H1 (cell line): ENCODE results near the gene GID8. TPM values are rescaled to one million over a fixed set of nuclear protein-coding genes. Genes with fewer than 3 reads are reported as not detected.

Source experiments
- CTCF ChIA-PET: fragments of 300-600 bp; sonication (Branson Sonifier 250); formaldehyde crosslinking; loops from one replicate; lab custom pipeline; 2021; ENCODE audit not compliant: partially characterized antibody; lab: Charles Lee
- POLR2A ChIA-PET: fragments of 300-600 bp; sonication (Branson Sonifier 250); formaldehyde crosslinking; loops from one replicate; lab custom pipeline; 2021; ENCODE audit warnings: inconsistent platforms; ENCODE audit not compliant: partially characterized antibody; lab: Charles Lee
- DNase-seq, 2 experiments: peaks; one replicate each; pipeline versions ENCODE4 v3.0.0 to v3.0.0-alpha.2; 2010 to 2022; ENCODE audit warnings: low spot score in 2 of 2, low read depth in 1 of 2, mixed read lengths in 1 of 2
- FAIRE-seq: peaks from 2 replicates; lab custom pipeline; 2011; peaks lifted over from hg19 to GRCh38; lab: Jason Lieb, UNC
- H2AFZ ChIP-seq: 2 replicates; pipeline ENCODE4 v1.8.1; 2012; ENCODE audit warnings: low read length, inconsistent platforms
- H2AK5ac ChIP-seq: 2 replicates; pipeline ENCODE4 v1.6.1; 2013; ENCODE audit warnings: low read depth, low read length
- H2BK120ac ChIP-seq: replicated peaks from 2 replicates; pipeline ENCODE3; 2013; ENCODE audit warnings: low read depth, low read length, inconsistent platforms
- H2BK12ac ChIP-seq: 2 replicates; pipeline ENCODE4 v1.6.1; 2013; ENCODE audit warnings: low read depth, low read length
- H2BK15ac ChIP-seq: 2 replicates; pipeline ENCODE4 v1.6.1; 2013; ENCODE audit warnings: low read length
- H2BK20ac ChIP-seq: 2 replicates; pipeline ENCODE4 v1.6.1; 2013; ENCODE audit warnings: low read length
- H2BK5ac ChIP-seq: 2 replicates; pipeline ENCODE4 v1.6.1; 2013; ENCODE audit warnings: low read depth, low read length
- H3K14ac ChIP-seq: 2 replicates; pipeline ENCODE4 v1.6.1; 2013; ENCODE audit warnings: inconsistent platforms; ENCODE audit not compliant: insufficient read length
- H3K18ac ChIP-seq: 2 replicates; pipeline ENCODE4 v1.6.1; 2013; ENCODE audit warnings: low read length; ENCODE audit errors: extremely low read depth
- H3K23ac ChIP-seq: 2 replicates; pipeline ENCODE4 v1.6.1; 2013; ENCODE audit warnings: inconsistent platforms; ENCODE audit not compliant: insufficient read length
- H3K23me2 ChIP-seq: 2 replicates; pipeline ENCODE4 v1.6.1; 2013; ENCODE audit warnings: low read depth, low read length
- H3K27ac ChIP-seq: 2 replicates; pipeline ENCODE4 v1.6.1; 2011; ENCODE audit warnings: low read depth, low read length, inconsistent platforms
- H3K27me3 ChIP-seq, 4 experiments: replicated peaks in 1 of 4; 1 replicate in 1 of 4; 2 replicates in 3 of 4; pipeline versions ENCODE4 v1.6.1 to v1.8.1; 2011 to 2013; ENCODE audit warnings: low read length in 3 of 4, mild to moderate bottlenecking in 3 of 4, inconsistent platforms in 2 of 4, mixed read lengths in 2 of 4, moderate library complexity in 1 of 4; ENCODE audit not compliant: control insufficient read depth in 3 of 4, insufficient read depth in 3 of 4; ENCODE audit errors: extremely low read depth in 1 of 4
- H3K36me3 ChIP-seq, 4 experiments: 2 replicates each; pipeline versions ENCODE4 v1.6.1 to v1.8.1; 2011 to 2013; ENCODE audit warnings: mild to moderate bottlenecking in 4 of 4, low read length in 3 of 4, moderate library complexity in 2 of 4, control low read depth in 1 of 4, inconsistent platforms in 1 of 4; ENCODE audit not compliant: insufficient read depth in 4 of 4, control insufficient read depth in 2 of 4
- H3K4ac ChIP-seq: replicated peaks from 2 replicates; pipeline ENCODE3; 2013; ENCODE audit warnings: low read length, low read depth, mixed read lengths, inconsistent platforms; ENCODE audit not compliant: insufficient read length
- H3K4me1 ChIP-seq, 4 experiments: replicated peaks in 1 of 4; 1 replicate in 1 of 4; 2 replicates in 3 of 4; pipeline versions ENCODE4 v1.6.1 to v1.8.1; 2011 to 2013; ENCODE audit warnings: low read length in 3 of 4, inconsistent platforms in 2 of 4, mixed read lengths in 1 of 4; ENCODE audit not compliant: insufficient read depth in 4 of 4, control insufficient read depth in 3 of 4
- H3K4me2 ChIP-seq, 2 experiments: 2 replicates each; pipeline versions ENCODE4 v1.6.1 to v1.8.1; 2011 to 2013; ENCODE audit warnings: low read depth in 2 of 2, low read length in 2 of 2, control low read depth in 1 of 2, inconsistent platforms in 1 of 2, mild to moderate bottlenecking in 1 of 2; ENCODE audit not compliant: insufficient read depth in 1 of 2
- H3K4me3 ChIP-seq, 4 experiments: fragments of 200-600, 300-600 bp in 1 of 4; sonication (generic), shearing (Covaris generic), sonication (Bioruptor Twin) in 1 of 4; 2 replicates each; pipeline versions ENCODE4 v1.5.1 to v1.8.1; 2011 to 2016; ENCODE audit warnings: low read length in 4 of 4, low read depth in 3 of 4, control low read depth in 2 of 4, inconsistent platforms in 2 of 4, mild to moderate bottlenecking in 2 of 4, mixed read lengths in 1 of 4, moderate library complexity in 1 of 4; ENCODE audit not compliant: insufficient read depth in 2 of 4; ENCODE audit errors: extremely low read depth in 1 of 4
- H3K56ac ChIP-seq: replicated peaks from 2 replicates; pipeline ENCODE3; 2013; ENCODE audit warnings: low read depth, mild to moderate bottlenecking, mixed read lengths, low read length, inconsistent platforms; ENCODE audit not compliant: insufficient read length
- H3K79me1 ChIP-seq: 2 replicates; pipeline ENCODE4 v1.6.1; 2013; ENCODE audit warnings: low read depth, low read length, control low read depth
- H3K79me2 ChIP-seq, 2 experiments: 2 replicates each; pipeline versions ENCODE4 v1.6.1 to v1.8.1; 2012 to 2013; ENCODE audit warnings: low read length in 2 of 2, mild to moderate bottlenecking in 2 of 2, inconsistent platforms in 1 of 2; ENCODE audit not compliant: insufficient read depth in 2 of 2, control insufficient read depth in 1 of 2
- H3K9ac ChIP-seq, 4 experiments: replicated peaks in 1 of 4; 1 replicate in 1 of 4; 2 replicates in 3 of 4; pipeline versions ENCODE4 v1.6.1 to v1.8.1; 2011 to 2013; ENCODE audit warnings: low read depth in 3 of 4, low read length in 3 of 4, control low read depth in 2 of 4, mild to moderate bottlenecking in 2 of 4, moderate library complexity in 2 of 4, inconsistent platforms in 1 of 4; ENCODE audit errors: extremely low read depth in 1 of 4
- H3K9me3 ChIP-seq, 2 experiments: 2 replicates each; pipeline versions ENCODE4 v1.6.1 to v1.8.1; 2012 to 2013; ENCODE audit warnings: mild to moderate bottlenecking in 2 of 2, moderate library complexity in 2 of 2, control low read depth in 1 of 2, inconsistent platforms in 1 of 2, low read depth in 1 of 2, low read length in 1 of 2, mixed read lengths in 1 of 2; ENCODE audit not compliant: insufficient read depth in 2 of 2
- H4K20me1 ChIP-seq, 2 experiments: replicated peaks in 1 of 2; 2 replicates each; pipeline versions ENCODE3 to v1.8.1; 2011 to 2013; ENCODE audit warnings: inconsistent platforms in 2 of 2, low read length in 2 of 2, mild to moderate bottlenecking in 1 of 2; ENCODE audit not compliant: insufficient read depth in 2 of 2, control insufficient read depth in 1 of 2
- H4K5ac ChIP-seq: 2 replicates; pipeline ENCODE4 v1.6.1; 2013; ENCODE audit warnings: low read length, low read depth, mixed read lengths, inconsistent platforms; ENCODE audit not compliant: insufficient read length
- H4K8ac ChIP-seq: 2 replicates; pipeline ENCODE4 v1.8.0; 2013; ENCODE audit warnings: mild to moderate bottlenecking, moderate library complexity, low read length, inconsistent platforms; ENCODE audit not compliant: insufficient read depth; ENCODE audit errors: extremely low read depth
- H4K91ac ChIP-seq: replicated peaks from 2 replicates; pipeline ENCODE3; 2013; ENCODE audit warnings: low read length, mixed read lengths, inconsistent platforms; ENCODE audit not compliant: insufficient read length
- ATF3 ChIP-seq: IDR thresholded peaks from 2 replicates; pipeline ENCODE4 v1.6.1; 2011; ENCODE audit warnings: low read depth, mild to moderate bottlenecking, low read length; ENCODE audit not compliant: insufficient read depth
- CREB1 ChIP-seq: IDR thresholded peaks from 2 replicates; pipeline ENCODE4 v1.6.1; 2012; ENCODE audit warnings: inconsistent platforms
- E2F6 ChIP-seq: IDR thresholded peaks from 2 replicates; pipeline ENCODE4 v1.6.1; 2012; ENCODE audit warnings: inconsistent platforms
- EZH2 ChIP-seq: fragments of 200-600 bp; sonication (generic); IDR thresholded peaks from 2 replicates; pipeline ENCODE4 v1.7.1; 2012; ENCODE audit warnings: low read depth, mild to moderate bottlenecking, moderate library complexity, low read length, inconsistent platforms; ENCODE audit not compliant: severe bottlenecking
- KDM1A ChIP-seq: fragments of 200-600, 300-600 bp; sonication (generic); IDR thresholded peaks from 2 replicates; pipeline ENCODE4 v1.7.1; 2016; ENCODE audit warnings: mild to moderate bottlenecking, low read length, borderline replicate concordance
- NANOG ChIP-seq: IDR thresholded peaks from 2 replicates; pipeline ENCODE4 v1.6.1; 2011; ENCODE audit warnings: low read length, low read depth, mild to moderate bottlenecking, inconsistent platforms; ENCODE audit not compliant: insufficient read depth, poor library complexity, severe bottlenecking
- RNF2 ChIP-seq: fragments of 200-900, 300-1000 bp; sonication (generic); IDR thresholded peaks from 2 replicates; pipeline ENCODE4 v1.7.1; 2016; ENCODE audit warnings: borderline replicate concordance, low read depth, mild to moderate bottlenecking, antibody characterized with exemption, low read length; ENCODE audit not compliant: poor library complexity, severe bottlenecking; ENCODE audit errors: missing control alignments
- SAP30 ChIP-seq: fragments of 300-600 bp; sonication (generic); IDR thresholded peaks from 2 replicates; pipeline ENCODE4 v1.7.1; 2012; ENCODE audit warnings: low read length, moderate library complexity, mild to moderate bottlenecking, inconsistent platforms; ENCODE audit not compliant: insufficient read depth, insufficient replicate concordance
- SP1 ChIP-seq: IDR thresholded peaks from 2 replicates; pipeline ENCODE4 v1.6.1; 2011; ENCODE audit warnings: low read depth, low read length
- TBP ChIP-seq: IDR thresholded peaks from 2 replicates; pipeline ENCODE4 v1.6.1; 2011; ENCODE audit warnings: low read depth, low read length, improper control_type of control experiment
- WGBS, 2 experiments: shearing (Covaris generic) in 1 of 2; methylation state at CpG; one replicate each; pipeline versions ENCODE4 v1.1.6 to v1.1.7; 2013 to 2015; ENCODE audit warnings: low lambda C conversion rate in 2 of 2, mixed read lengths in 2 of 2, inconsistent platforms in 1 of 2, low coverage in 1 of 2, missing lambda C conversion rate in 1 of 2; ENCODE audit not compliant: insufficient replicate concordance in 2 of 2, insufficient coverage in 1 of 2, insufficient read length in 1 of 2; ENCODE audit errors: extremely low coverage in 1 of 2, missing lambda C conversion rate in 1 of 2; 5-methylcytosine and 5-hydroxymethylcytosine counted together
- polyA plus RNA-seq, 7 experiments: library from polyadenylated mRNA; depleted of rRNA in 3 of 7; stranded (reverse) in 5 of 7; unstranded in 2 of 7; fragments of >200 nt in 5 of 7; fragments of 200-250 nt in 2 of 7; gene quantifications; 1 replicate in 5 of 7; 2 replicates in 1 of 7; 4 replicates in 1 of 7; pipeline versions ENCODE4 v1.2.1 to v1.2.3, GENCODE V29; 2011 to 2013; ENCODE audit warnings: missing spikeins in 2 of 7, mixed read lengths in 2 of 7
- total RNA-seq: library from RNA; stranded (reverse); fragmentation: NEBNext Ultra II Directional; extraction: Animal tissue kit (Norgen Biotek cat#: 25700); gene quantifications from 2 replicates; pipeline ENCODE4 v1.2.1, GENCODE V29; 2021

The GID8 gene
- total and polyA plus RNA-seq, 2 of the 8 experiments (the other 6 are each of a cell fraction or from before 2014, with no cell fraction given) = 39.7 to 72.9 TPM

- Histone ChIP-seq H3K9ac (no peak overlapping the region), H3K79me1 (no peaks in the 10 kb centered on the region; the same call in 1 of the 2 replicates), H3K4me2 (no peak overlapping the region), H3K56ac (no peak overlapping the region), H3K23ac (no peak overlapping the region), H2BK15ac (no peak overlapping the region), H3K27ac (no peak overlapping the region), H2BK12ac (peak overlapping the region; percentile 43; the same call in 1 of the 2 replicates), H3K27me3 (peaks cover 0 to 5% (median 2%) of the 10 kb centered on the region in 4 experiments; a peak in 3 of 7 replicates), H4K91ac (no peak overlapping the region), H3K18ac (no peak overlapping the region), H4K8ac (no peak overlapping the region), H2AFZ (no peak overlapping the region), H2BK120ac (no peak overlapping the region), H2BK5ac (no peak overlapping the region), H3K79me2 (no peaks in the 10 kb centered on the region), H2AK5ac (no peak overlapping the region), H3K9me3 (no peaks in the 10 kb centered on the region), H3K4ac (no peak overlapping the region), H3K4me1 (peaks cover 0 to 13% (median 7%) of the 10 kb centered on the region in 4 experiments; a peak in 5 of 7 replicates), H3K4me3 (no peak overlapping the region), H3K36me3 (no peaks in the 10 kb centered on the region), H4K20me1 (peaks cover 0 to 5% of the 10 kb centered on the region in 2 experiments), H2BK20ac (no peak overlapping the region), H3K14ac (no peak overlapping the region), H4K5ac (no peak overlapping the region), H3K23me2 (no peaks in the 10 kb centered on the region)
- no peak for FAIRE-seq
- no peak for DNase-seq
- POLR2A ChIA-PET = interaction anchor here (1.1 to 2.7 kb wide), 2 partner anchors 11 to 25 kb away, joined by 3 to 9 read pairs; no protein-coding TSS in a partner anchor
- 93% methylated on average over 20 of the region's 25 CpGs; no CpG with 5 or more reads in 1 of the 2 experiments for WGBS, 2 experiments
- CTCF ChIA-PET = interaction anchor here (1.2 to 4.0 kb wide), 8 partner anchors 8 to 450 kb away, joined by 3 to 22 read pairs (median 8); no protein-coding TSS in a partner anchor
- TF ChIP-seq TBP (no peak), SP1 (no peak), E2F6 (no peak), SAP30 (no peak), EZH2 (no peak), ATF3 (no peak), KDM1A (no peak), NANOG (no peak), CREB1 (no peak), RNF2 (no peak)
These were observed 58.1 kb downstream of the GID8 start for GRCh38 chr20:62995898-62996595.
